HEK293T (cell line): ENCODE data around the gene DDX19B.
"Not testable (repeated sequence)": the region's sequence is repeated elsewhere in the genome, so short reads cannot be mapped to it uniquely, and the experiment has no call there.

Source experiments
- CTCF ChIA-PET: fragments of 350-600 bp; formaldehyde crosslinking; extraction: SDS; loops from one replicate; lab custom pipeline; 2021; ENCODE audit warnings: antibody characterized with exemption, inconsistent platforms; lab: Yijun Ruan, JAX
- POLR2A ChIA-PET: fragments of 350-600 bp; formaldehyde crosslinking; extraction: SDS; loops from one replicate; lab custom pipeline; 2020; ENCODE audit warnings: antibody characterized with exemption, inconsistent platforms; lab: Yijun Ruan, JAX
- DNase-seq: peaks from one replicate; pipeline ENCODE4 v3.0.0; 2012; ENCODE audit warnings: mixed read lengths; ENCODE audit errors: extremely low spot score
- ARNT ChIP-seq: fragments of 450-650 bp; IDR thresholded peaks from 2 replicates; pipeline ENCODE4 v1.6.1; 2017; ENCODE audit warnings: mild to moderate bottlenecking
- BHLHE40 ChIP-seq: fragments of 450-650 bp; IDR thresholded peaks from 2 replicates; pipeline ENCODE4 v1.6.1; 2016; ENCODE audit warnings: mild to moderate bottlenecking, moderate library complexity, borderline replicate concordance
- CTBP1 ChIP-seq: fragments of 450-650 bp; IDR thresholded peaks from 2 replicates; pipeline ENCODE4 v1.6.1; 2016; ENCODE audit warnings: borderline replicate concordance
- ELF4 ChIP-seq: fragments of 450-650 bp; IDR thresholded peaks from 2 replicates; pipeline ENCODE4 v1.6.1; 2017; ENCODE audit warnings: antibody characterized with exemption
- FOXA1 ChIP-seq: fragments of 450-650 bp; IDR thresholded peaks from 2 replicates; pipeline ENCODE4 v1.6.1; 2016; ENCODE audit warnings: mild to moderate bottlenecking
- FOXK2 ChIP-seq: fragments of 450-650 bp; IDR thresholded peaks from 2 replicates; pipeline ENCODE4 v1.6.1; 2016; ENCODE audit warnings: mild to moderate bottlenecking
- FOXM1 ChIP-seq: fragments of 450-650 bp; IDR thresholded peaks from 2 replicates; pipeline ENCODE4 v1.6.1; 2017; ENCODE audit warnings: mild to moderate bottlenecking, borderline replicate concordance
- HDGF ChIP-seq: fragments of 450-650 bp; IDR thresholded peaks from 2 replicates; pipeline ENCODE4 v1.6.1; 2017; ENCODE audit warnings: antibody characterized with exemption, borderline replicate concordance
- L3MBTL2 ChIP-seq: fragments of 450-650 bp; conservative IDR thresholded peaks from 2 replicates; pipeline ENCODE4 v1.6.1; 2016; ENCODE audit warnings: mild to moderate bottlenecking
- LEF1 ChIP-seq: fragments of 450-650 bp; IDR thresholded peaks from 2 replicates; pipeline ENCODE4 v1.6.1; 2017; ENCODE audit warnings: mild to moderate bottlenecking, borderline replicate concordance
- NFRKB ChIP-seq: fragments of 450-650 bp; IDR thresholded peaks from 2 replicates; pipeline ENCODE4 v1.6.1; 2016; ENCODE audit warnings: mild to moderate bottlenecking, moderate library complexity
- SP1 ChIP-seq: fragments of 450-650 bp; IDR thresholded peaks from 2 replicates; pipeline ENCODE4 v1.6.1; 2017
- SUZ12 ChIP-seq: fragments of 450-650 bp; IDR thresholded peaks from 2 replicates; pipeline ENCODE4 v1.6.1; 2016; ENCODE audit warnings: mild to moderate bottlenecking
- TARDBP ChIP-seq: fragments of 450-650 bp; IDR thresholded peaks from 2 replicates; pipeline ENCODE4 v1.6.1; 2016
- ZNF384 ChIP-seq: fragments of 450-650 bp; IDR thresholded peaks from 2 replicates; pipeline ENCODE4 v1.6.1; 2016
- TF ChIP-seq, protein P1 (sequence below): fragments of 450-650 bp; IDR thresholded peaks from 2 replicates; pipeline ENCODE4 v1.6.1; 2016

Gene DDX19B

GRCh38 chr16:70258065-70258464, 40.9 kb upstream of the DDX19B start:
- TF ChIP-seq FOXM1: no peak
- ChIA-PET POLR2A (no interaction called here), CTCF (no interaction called here)
- no peak for DNase-seq

DNA sequence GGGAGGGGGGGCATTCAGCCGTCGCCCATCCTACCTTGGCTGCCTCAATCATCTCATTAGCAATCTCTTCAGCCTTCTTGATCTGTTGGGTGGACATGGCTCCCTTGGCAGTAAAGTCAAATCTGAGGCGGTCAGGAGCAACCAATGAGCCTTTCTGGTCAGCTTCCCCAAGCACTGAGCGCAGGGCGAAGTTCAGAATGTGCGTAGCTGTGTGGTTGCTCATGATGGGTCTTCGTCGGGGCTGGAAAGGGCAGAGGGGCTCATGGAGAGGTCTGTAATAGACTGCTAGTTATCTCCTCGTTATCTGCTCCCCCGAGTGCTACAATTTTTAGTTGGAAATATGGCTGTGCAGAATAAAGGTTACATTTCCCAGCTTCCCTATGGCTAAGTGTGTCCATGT, 40.0 kb upstream of the DDX19B start:
- ChIA-PET CTCF (no interaction called here), POLR2A (no interaction called here)
- TF ChIP-seq NFRKB (no peak), FOXK2 (no peak), FOXM1 (no peak), ARNT (no peak), L3MBTL2 (no peak), BHLHE40 (no peak), HDGF (no peak)
- TF ChIP-seq, protein P1, sequence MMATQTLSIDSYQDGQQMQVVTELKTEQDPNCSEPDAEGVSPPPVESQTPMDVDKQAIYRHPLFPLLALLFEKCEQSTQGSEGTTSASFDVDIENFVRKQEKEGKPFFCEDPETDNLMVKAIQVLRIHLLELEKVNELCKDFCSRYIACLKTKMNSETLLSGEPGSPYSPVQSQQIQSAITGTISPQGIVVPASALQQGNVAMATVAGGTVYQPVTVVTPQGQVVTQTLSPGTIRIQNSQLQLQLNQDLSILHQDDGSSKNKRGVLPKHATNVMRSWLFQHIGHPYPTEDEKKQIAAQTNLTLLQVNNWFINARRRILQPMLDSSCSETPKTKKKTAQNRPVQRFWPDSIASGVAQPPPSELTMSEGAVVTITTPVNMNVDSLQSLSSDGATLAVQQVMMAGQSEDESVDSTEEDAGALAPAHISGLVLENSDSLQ: no peak
- no peak for DNase-seq

- CTCF ChIA-PET: not testable (repeated sequence)
Observed at GRCh38 chr16:70259903-70260302, 39.1 kb upstream of the DDX19B start.

DNA sequence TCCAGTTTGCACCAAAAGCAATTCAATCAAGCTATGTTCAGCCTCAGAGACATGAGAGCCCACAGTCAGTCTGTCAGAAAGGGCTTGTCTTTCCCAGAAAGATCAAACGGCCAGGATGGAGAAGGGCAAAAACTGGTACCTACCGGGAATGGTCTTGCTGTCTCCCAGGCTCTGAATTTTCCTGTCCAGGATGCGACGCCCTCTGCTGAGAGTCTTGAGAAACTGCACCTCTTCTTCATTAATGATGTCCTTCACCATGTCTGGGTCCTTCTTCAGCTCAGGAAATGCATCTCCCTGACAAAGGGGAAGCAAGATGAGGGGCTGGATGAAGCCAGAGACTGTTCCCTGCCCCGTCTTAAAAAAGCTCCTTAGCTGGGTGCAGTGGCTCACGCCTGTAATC, 31.5 kb upstream of the DDX19B start:
- CTCF ChIA-PET: interaction anchor here (0.6 to 2.6 kb wide), 5 partner anchors 12 to 141 kb away, joined by 3 to 11 read pairs (median 4); partner anchors contain the start of gene EXOSC6
- peak; percentile 66 for DNase-seq
- POLR2A ChIA-PET: interaction anchor here (1.1 kb wide), 2 partner anchors 13 to 79 kb away, joined by 3 to 4 read pairs; partner anchors contain the start of gene DDX19A
- TF ChIP-seq NFRKB: no peak

More at GRCh38 chr16:70259903-70260302, 39.1 kb upstream of the DDX19B start:
- POLR2A ChIA-PET: interaction anchor here (0.5 kb wide), 1 partner anchor 10 kb away, joined by 3 read pairs; no protein-coding TSS in a partner anchor
- DNase-seq: not testable (repeated sequence)

DNA sequence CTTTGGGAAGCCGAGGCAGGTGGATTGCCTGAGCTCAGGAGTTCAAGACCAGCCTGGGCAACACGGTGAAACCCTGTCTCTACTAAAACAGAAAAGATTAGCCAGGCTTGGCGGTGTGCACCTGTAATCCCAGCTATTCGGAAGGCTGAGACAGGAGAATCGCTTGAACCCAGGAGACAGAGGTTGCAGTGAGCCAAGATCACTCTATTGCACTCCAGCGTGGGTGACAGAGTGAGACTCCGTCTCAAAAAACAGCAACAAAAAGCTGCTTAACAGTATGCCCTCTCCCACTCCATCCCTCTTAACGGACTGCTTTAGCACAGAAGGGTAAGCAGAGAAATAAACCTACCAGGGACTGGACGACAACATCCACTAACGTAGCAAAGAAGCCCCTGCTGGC, 31.1 kb upstream of the DDX19B start:
- POLR2A ChIA-PET: interaction anchor here (1.1 kb wide), 2 partner anchors 13 to 79 kb away, joined by 3 to 4 read pairs; partner anchors contain the start of gene DDX19A
- CTCF ChIA-PET: interaction anchor here (0.6 to 2.6 kb wide), 5 partner anchors 12 to 248 kb away, joined by 3 to 11 read pairs (median 4); partner anchors contain the start of gene EXOSC6
- not testable (repeated sequence) for DNase-seq

GRCh38 chr16:70269471-70269870, 29.5 kb upstream of the DDX19B start:
- DNase-seq: no peak
- ChIA-PET CTCF (no interaction called here), POLR2A (no interaction called here)
- TF ChIP-seq CTBP1 (no peak), SP1 (no peak), BHLHE40 (no peak), FOXK2 (no peak), ZNF384 (no peak), L3MBTL2 (no peak), HDGF (no peak), ELF4 (no peak), SUZ12 (no peak), FOXA1 (no peak), LEF1 (no peak)
- TF ChIP-seq, protein P1: no peak

GRCh38 chr16:70270176-70270575, 28.8 kb upstream of the DDX19B start:
- ChIA-PET POLR2A (no interaction called here), CTCF (interaction anchor here (0.7 kb wide), 1 partner anchor 17 kb away, joined by 5 read pairs; no protein-coding TSS in a partner anchor)
- DNase-seq: no peak
- TF ChIP-seq ARNT: no peak
- TF ChIP-seq, protein P1: no peak
- TF ChIP-seq CTBP1: no peak
- TF ChIP-seq L3MBTL2: no peak
- TF ChIP-seq SP1: no peak
- no peak for TF ChIP-seq BHLHE40
- TF ChIP-seq LEF1: no peak

- TF ChIP-seq HDGF (no peak), ARNT (no peak), LEF1 (no peak), FOXM1 (no peak), CTBP1 (no peak), SP1 (no peak), TARDBP (no peak), ELF4 (no peak), BHLHE40 (no peak), NFRKB (no peak)
- TF ChIP-seq, protein P1: no peak
- ChIA-PET POLR2A (interaction anchor here (0.6 to 1.0 kb wide), 2 partner anchors 17 to 20 kb away, joined by 3 read pairs; partner anchors contain the start of genes AARS1 and EXOSC6), CTCF (interaction anchor here (1.1 kb wide), 1 partner anchor 19 kb away, joined by 4 read pairs; no protein-coding TSS in a partner anchor)
- DNase-seq: no peak
Observed at GRCh38 chr16:70271696-70272095, 27.3 kb upstream of the DDX19B start.
